MCF 10A (cell line): ENCODE results near the gene ORC6. TPM values are rescaled to one million over a fixed set of nuclear protein-coding genes. Genes with fewer than 3 reads are reported as not detected.
A peak's percentile ranks its signal among the peaks of the same experiment; 100 is the strongest.

Experiments
- BruUV-seq: library from RNA; stranded (reverse); fragments of 400-500 nt; replicated peaks from 2 replicates; lab custom pipeline; 2021; lab: Mats Ljungman, UMichigan
- CTCF ChIA-PET: fragments of 300-600 bp; sonication (Branson Sonifier 250); formaldehyde crosslinking; extraction: SDS; loops from one replicate; lab custom pipeline; 2021; ENCODE audit warnings: antibody characterized with exemption, inconsistent platforms; lab: Yijun Ruan, JAX
- POLR2A ChIA-PET: fragments of 300-600, 350-650 bp; sonication (Branson Sonifier 250); formaldehyde crosslinking; extraction: SDS; loops from one replicate; lab custom pipeline; 2020; ENCODE audit warnings: antibody characterized with exemption, inconsistent platforms; lab: Yijun Ruan, JAX
- DNase-seq: peaks from one replicate; pipeline ENCODE4 v3.0.0-alpha.2; 2018; ENCODE audit not compliant: unreplicated experiment
- H3K27ac Mint-ChIP-seq: one replicate; pipeline ENCODE4 v1.8.0; 2022; ENCODE audit warnings: mild to moderate bottlenecking, low read depth, mixed read lengths; ENCODE audit not compliant: unreplicated experiment
- H3K27me3 Mint-ChIP-seq: one replicate; pipeline ENCODE4 v1.8.0; 2022; ENCODE audit warnings: mixed read lengths; ENCODE audit not compliant: insufficient read depth, unreplicated experiment
- H3K36me3 Mint-ChIP-seq: one replicate; pipeline ENCODE4 v1.8.0; 2022; ENCODE audit warnings: mild to moderate bottlenecking, moderate library complexity, mixed read lengths; ENCODE audit not compliant: insufficient read depth, unreplicated experiment
- H3K4me1 Mint-ChIP-seq: one replicate; pipeline ENCODE4 v1.8.0; 2022; ENCODE audit warnings: mixed read lengths; ENCODE audit not compliant: insufficient read depth, unreplicated experiment
- H3K4me3 Mint-ChIP-seq: one replicate; pipeline ENCODE4 v1.8.0; 2022; ENCODE audit warnings: mild to moderate bottlenecking, moderate library complexity, mixed read lengths; ENCODE audit not compliant: unreplicated experiment
- H3K9me3 Mint-ChIP-seq: one replicate; pipeline ENCODE4 v1.8.0; 2022; ENCODE audit warnings: mixed read lengths; ENCODE audit not compliant: unreplicated experiment
- CTCF ChIP-seq: fragments of 200-600 bp; IDR thresholded peaks from one replicate; pipeline ENCODE4 v1.8.0; 2022; ENCODE audit warnings: antibody characterized with exemption, mild to moderate bottlenecking; ENCODE audit not compliant: unreplicated experiment
- intact Hi-C: fragments of 100-400 bp; cut with micrococcal nuclease; formaldehyde crosslinking; loops from 2 replicates; pipeline ENCODE4 v1.14.1; 2022
- total RNA-seq: library from RNA; stranded (reverse); gene quantifications from 2 replicates; pipeline ENCODE4 v1.2.3, GENCODE V29; 2022

ORC6 gene
- total RNA-seq, 1 experiment from 2014 or later = 23.2 TPM

DNA sequence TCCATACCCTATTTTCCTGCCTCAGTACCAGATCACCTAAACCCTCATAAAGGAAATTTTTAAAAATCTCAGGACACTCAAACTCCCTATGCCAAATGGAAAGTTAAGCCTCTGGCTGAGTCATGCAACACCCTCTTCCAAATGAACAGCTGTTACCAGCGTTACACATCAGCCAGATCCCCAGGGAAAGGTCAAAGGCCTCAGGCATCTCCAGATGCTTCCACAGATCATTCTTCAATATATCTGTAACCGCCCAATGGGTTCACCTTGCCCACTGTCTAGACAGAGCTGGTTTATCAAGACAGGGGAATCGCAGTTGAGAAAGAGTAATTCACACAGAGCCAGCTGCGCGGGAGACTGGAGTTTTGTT, 39.2 kb upstream of the ORC6 start:
- DNase-seq = peak; percentile 50
- CTCF ChIA-PET = interaction anchor here (0.6 kb wide), 2 partner anchors 28 to 203 kb away, joined by 3 read pairs; no protein-coding TSS in a partner anchor
- Mint-ChIP-seq H3K4me3 (peak overlapping the region; percentile 76), H3K9me3 (no peaks in the 10 kb centered on the region), H3K27ac (peak overlapping the region; percentile 81), H3K27me3 (no peaks in the 10 kb centered on the region), H3K4me1 (peaks cover 16% of the 10 kb centered on the region), H3K36me3 (no peaks in the 10 kb centered on the region)
- intact Hi-C loops = no loop called here
- POLR2A ChIA-PET = no interaction called here
- BruUV-seq = no TSS peak
- no peak for TF ChIP-seq CTCF

- BruUV-seq = no TSS peak
- H3K9me3 Mint-ChIP-seq = no peaks in the 10 kb centered on the region
- CTCF ChIA-PET = no interaction called here
Measured at GRCh38 chr16:46651305-46651704, 38.2 kb upstream of the ORC6 start.

DNA sequence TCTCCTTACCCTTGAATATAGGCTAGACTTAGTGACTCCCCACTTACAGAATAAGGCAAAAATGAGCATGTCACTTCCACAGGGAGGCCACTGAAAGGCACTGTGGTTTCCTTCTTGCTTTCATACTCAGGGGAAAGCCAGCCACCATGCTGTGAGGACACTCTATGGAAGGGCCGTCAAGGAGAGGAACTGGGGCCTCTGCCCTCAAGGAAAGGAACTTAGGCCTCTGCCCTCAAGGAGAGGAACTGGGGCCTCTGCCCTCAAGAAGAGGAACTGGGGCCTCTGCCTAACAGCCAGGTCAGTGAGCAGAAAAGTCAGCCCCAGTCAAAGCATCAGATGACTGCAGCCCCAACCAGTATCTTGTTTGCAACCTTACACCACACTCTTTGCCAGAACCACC, 30.5 kb upstream of the ORC6 start:
- no peaks in the 10 kb centered on the region for H3K27me3 Mint-ChIP-seq
- peaks cover 67% of the 10 kb centered on the region for H3K36me3 Mint-ChIP-seq
- H3K27ac Mint-ChIP-seq = no peak overlapping the region
- no peak for TF ChIP-seq CTCF
- intact Hi-C loops = no loop called here
- ChIA-PET CTCF (interaction anchor here (0.6 to 0.9 kb wide), 2 partner anchors 20 to 41 kb away, joined by 3 read pairs; no protein-coding TSS in a partner anchor), POLR2A (interaction anchor here (0.7 to 1.2 kb wide), 3 partner anchors 29 to 337 kb away, joined by 3 read pairs; no protein-coding TSS in a partner anchor)
- H3K4me3 Mint-ChIP-seq = no peak overlapping the region
- no peaks in the 10 kb centered on the region for H3K9me3 Mint-ChIP-seq
- no peak for DNase-seq
- H3K4me1 Mint-ChIP-seq = no peaks in the 10 kb centered on the region
- BruUV-seq = no TSS peak

More at GRCh38 chr16:46651305-46651704, 38.2 kb upstream of the ORC6 start:
- H3K4me3 Mint-ChIP-seq = no peak overlapping the region
- POLR2A ChIA-PET = interaction anchor here (0.6 kb wide), 1 partner anchor 22 kb away, joined by 3 read pairs; no protein-coding TSS in a partner anchor
- peaks cover 16% of the 10 kb centered on the region for H3K4me1 Mint-ChIP-seq
- no peak overlapping the region for H3K27ac Mint-ChIP-seq
- TF ChIP-seq CTCF = no peak
- intact Hi-C loops = no loop called here
- DNase-seq = no peak
- no peaks in the 10 kb centered on the region for H3K27me3 Mint-ChIP-seq
- H3K36me3 Mint-ChIP-seq = no peaks in the 10 kb centered on the region

DNA sequence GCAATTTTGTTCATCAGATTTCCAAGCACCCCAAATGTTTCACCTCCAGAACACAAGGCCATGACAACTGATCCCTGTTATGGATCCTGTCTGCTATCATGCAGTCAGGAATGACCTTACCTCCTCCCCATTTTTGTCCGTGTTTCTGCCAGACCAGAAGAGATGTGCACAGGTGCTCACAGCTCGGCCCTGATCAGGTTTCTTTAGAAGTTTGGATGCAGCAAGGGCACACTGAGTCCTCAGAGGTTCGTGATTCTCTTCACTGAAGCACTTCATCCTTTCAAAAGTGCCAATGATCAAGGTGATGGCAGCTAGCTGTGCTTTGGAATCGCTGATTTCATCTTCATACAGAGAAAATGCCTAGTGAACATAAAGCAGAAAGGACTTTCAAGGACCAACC, 27.3 kb upstream of the ORC6 start:
- Mint-ChIP-seq H3K4me3 (no peak overlapping the region), H3K4me1 (no peaks in the 10 kb centered on the region), H3K36me3 (peaks cover 89% of the 10 kb centered on the region), H3K27ac (no peak overlapping the region), H3K9me3 (no peaks in the 10 kb centered on the region), H3K27me3 (no peaks in the 10 kb centered on the region)
- TF ChIP-seq CTCF = no peak
- BruUV-seq = no TSS peak
- ChIA-PET CTCF (interaction anchor here (1.6 to 3.1 kb wide), 2 partner anchors 12 to 139 kb away, joined by 7 to 27 read pairs; no protein-coding TSS in a partner anchor), POLR2A (interaction anchor here (0.6 kb wide), 1 partner anchor 126 kb away, joined by 3 read pairs; no protein-coding TSS in a partner anchor)
- no peak for DNase-seq
- intact Hi-C loops = no loop called here
